ENCODE data around the gene GLG1. TPM values are rescaled to one million over a fixed set of nuclear protein-coding genes. Genes with fewer than 3 reads are reported as not detected.
"Not testable (repeated sequence)": the region's sequence is repeated elsewhere in the genome, so short reads cannot be mapped to it uniquely, and the experiment has no call there.

Gene GLG1
- polyA plus RNA-seq, 2 of the 4 experiments (the other 2 are of a cell fraction) = 51.9 to 90.6 TPM

DNA sequence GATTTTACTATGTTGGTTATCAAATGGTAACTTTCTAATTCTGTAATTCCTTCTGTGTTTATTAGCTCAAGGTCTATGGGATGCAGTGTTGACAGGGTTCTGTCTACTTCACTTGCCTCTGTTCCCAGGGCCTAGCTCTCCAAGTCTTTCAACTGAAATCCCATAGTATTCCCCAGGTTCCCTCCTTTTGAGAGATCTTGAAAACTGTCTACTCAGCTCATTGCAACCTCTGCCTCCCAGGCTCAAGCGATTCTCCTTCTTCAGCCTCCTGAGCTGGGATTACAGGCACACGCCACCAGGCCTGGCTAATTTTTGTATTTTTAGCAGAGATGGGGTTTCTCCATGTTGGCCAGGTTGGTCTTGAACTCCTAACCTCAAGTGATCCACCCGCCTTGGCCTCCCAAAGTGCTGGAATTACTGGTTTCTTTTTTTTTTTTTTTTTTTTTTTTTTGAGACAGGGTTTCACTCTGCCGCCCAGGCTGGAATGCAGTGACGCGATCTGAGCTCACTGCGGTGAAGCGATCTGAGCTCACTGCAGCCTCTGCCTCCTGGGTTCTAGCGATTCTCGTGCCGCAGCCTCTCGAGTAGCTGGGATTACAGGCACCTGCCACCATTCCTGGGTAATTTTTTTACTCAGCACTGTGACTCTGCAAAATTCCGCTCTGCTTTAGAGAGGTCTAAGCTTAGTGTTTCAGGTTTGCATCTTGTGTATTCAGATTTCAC is 163.1 kb downstream of the GLG1 start:
- DNase-seq (ENCODE audit: low read depth in 1 of 2, low spot score in 1 of 2); FAIRE-seq; ATAC-seq; H3K27ac ChIP-seq; H3K4me1 ChIP-seq; H3K9me3 ChIP-seq; H3K4me3 ChIP-seq; H3K4me2 ChIP-seq; POLR2A ChIA-PET: not testable (repeated sequence)
- WGBS (ENCODE audit: missing lambda C conversion rate) = 95% methylated on average over 13 of the region's 13 CpGs
- TF ChIP-seq MAFK (IDR thresholded peaks at IDR 0.05; ENCODE audit: partially characterized antibody) = peak; percentile 59
- CTCF ChIA-PET = interaction anchor here (0.6 kb wide), 1 partner anchor 106 kb away, joined by 4 read pairs; no protein-coding TSS in a partner anchor

DNA sequence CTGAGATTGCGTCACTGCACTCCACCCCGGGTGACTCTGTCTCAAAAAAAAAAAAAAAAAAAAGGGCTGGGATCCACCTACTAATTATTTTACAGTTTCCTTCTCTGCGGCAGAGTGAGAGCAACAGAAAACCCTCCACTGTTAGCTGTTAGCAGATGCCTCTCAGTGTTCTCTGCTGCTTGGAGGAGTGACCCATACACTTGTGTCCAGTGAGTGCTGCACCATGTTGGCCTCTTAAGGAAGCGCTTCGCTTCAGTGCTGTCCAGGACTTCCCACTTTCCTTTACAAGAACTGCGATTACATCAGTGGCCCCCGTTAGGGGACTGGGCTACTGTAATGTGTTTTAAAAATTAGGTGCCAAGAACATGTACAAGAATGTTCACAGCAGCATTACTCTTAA is 167.2 kb downstream of the GLG1 start:
- Histone ChIP-seq H3K4me3 (no peak overlapping the region), H3K27ac (no peak overlapping the region), H3K4me2 (no peak overlapping the region), H3K9me3 (no peaks in the 10 kb centered on the region), H3K4me1 (no peaks in the 10 kb centered on the region)
- TF ChIP-seq ZFP36 (IDR thresholded peaks at IDR 0.05; ENCODE audit: borderline replicate concordance, partially characterized antibody) = no peak
- no peak for TF ChIP-seq ZNF302 (CRISPR knock-in tag; IDR thresholded peaks at IDR 0.05)
- TF ChIP-seq FOSL2 (IDR thresholded peaks at IDR 0.05) = no peak
- TF ChIP-seq FOSL2 (CRISPR knock-in tag; IDR thresholded peaks at IDR 0.05) = no peak
- no peak for TF ChIP-seq SREBF2 (IDR thresholded peaks at IDR 0.05)
- TF ChIP-seq CEBPB (IDR thresholded peaks at IDR 0.05) = no peak
- TF ChIP-seq GATA3 (IDR thresholded peaks at IDR 0.05; ENCODE audit: borderline replicate concordance) = no peak
- ChIA-PET POLR2A (no interaction called here), CTCF (interaction anchor here (0.7 to 0.8 kb wide), 2 partner anchors 79 to 183 kb away, joined by 3 read pairs; no protein-coding TSS in a partner anchor)
- ATAC-seq (no peak), FAIRE-seq (no peak), DNase-seq (ENCODE audit: low read depth in 1 of 2, low spot score in 1 of 2) (no peak)
- WGBS (ENCODE audit: missing lambda C conversion rate) = 75% methylated on average over 7 of the region's 7 CpGs

- ATAC-seq = no peak
- DNase-seq (ENCODE audit: low read depth in 1 of 2, low spot score in 1 of 2) = no peak
- no peak overlapping the region for H3K4me3 ChIP-seq
- H3K4me1 ChIP-seq = no peaks in the 10 kb centered on the region
- no peak for FAIRE-seq
- no peak overlapping the region for H3K4me2 ChIP-seq
- ChIA-PET CTCF (no interaction called here), POLR2A (no interaction called here)
- TF ChIP-seq FOSB (CRISPR knock-in tag; IDR thresholded peaks at IDR 0.05) (no peak), CHD4 (IDR thresholded peaks at IDR 0.05; ENCODE audit: borderline replicate concordance) (no peak), ZFP36 (IDR thresholded peaks at IDR 0.05; ENCODE audit: borderline replicate concordance, partially characterized antibody) (no peak), RAD21 (conservative IDR thresholded peaks at IDR 0.05 in 1 of 2, IDR thresholded peaks at IDR 0.05 in 1 of 2) (no peak), MAZ (IDR thresholded peaks at IDR 0.05; ENCODE audit: borderline replicate concordance, low read depth, low read length) (no peak), MAFK (IDR thresholded peaks at IDR 0.05; ENCODE audit: partially characterized antibody) (no peak), EHMT2 (IDR thresholded peaks at IDR 0.05; ENCODE audit: low read depth) (no peak)
- TF ChIP-seq, protein P1, sequence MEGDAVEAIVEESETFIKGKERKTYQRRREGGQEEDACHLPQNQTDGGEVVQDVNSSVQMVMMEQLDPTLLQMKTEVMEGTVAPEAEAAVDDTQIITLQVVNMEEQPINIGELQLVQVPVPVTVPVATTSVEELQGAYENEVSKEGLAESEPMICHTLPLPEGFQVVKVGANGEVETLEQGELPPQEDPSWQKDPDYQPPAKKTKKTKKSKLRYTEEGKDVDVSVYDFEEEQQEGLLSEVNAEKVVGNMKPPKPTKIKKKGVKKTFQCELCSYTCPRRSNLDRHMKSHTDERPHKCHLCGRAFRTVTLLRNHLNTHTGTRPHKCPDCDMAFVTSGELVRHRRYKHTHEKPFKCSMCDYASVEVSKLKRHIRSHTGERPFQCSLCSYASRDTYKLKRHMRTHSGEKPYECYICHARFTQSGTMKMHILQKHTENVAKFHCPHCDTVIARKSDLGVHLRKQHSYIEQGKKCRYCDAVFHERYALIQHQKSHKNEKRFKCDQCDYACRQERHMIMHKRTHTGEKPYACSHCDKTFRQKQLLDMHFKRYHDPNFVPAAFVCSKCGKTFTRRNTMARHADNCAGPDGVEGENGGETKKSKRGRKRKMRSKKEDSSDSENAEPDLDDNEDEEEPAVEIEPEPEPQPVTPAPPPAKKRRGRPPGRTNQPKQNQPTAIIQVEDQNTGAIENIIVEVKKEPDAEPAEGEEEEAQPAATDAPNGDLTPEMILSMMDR (IDR thresholded peaks at IDR 0.05) = no peak
- TF ChIP-seq, protein P2, sequence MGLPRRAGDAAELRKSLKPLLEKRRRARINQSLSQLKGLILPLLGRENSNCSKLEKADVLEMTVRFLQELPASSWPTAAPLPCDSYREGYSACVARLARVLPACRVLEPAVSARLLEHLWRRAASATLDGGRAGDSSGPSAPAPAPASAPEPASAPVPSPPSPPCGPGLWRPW (IDR thresholded peaks at IDR 0.05) = no peak
- H3K9me3 ChIP-seq = no peaks in the 10 kb centered on the region
- 95% methylated on average over 7 of the region's 7 CpGs for WGBS (ENCODE audit: missing lambda C conversion rate)
- no peak overlapping the region for H3K27ac ChIP-seq
Observed at GRCh38 chr16:74438492-74438979, 168.4 kb downstream of the GLG1 start.

DNA sequence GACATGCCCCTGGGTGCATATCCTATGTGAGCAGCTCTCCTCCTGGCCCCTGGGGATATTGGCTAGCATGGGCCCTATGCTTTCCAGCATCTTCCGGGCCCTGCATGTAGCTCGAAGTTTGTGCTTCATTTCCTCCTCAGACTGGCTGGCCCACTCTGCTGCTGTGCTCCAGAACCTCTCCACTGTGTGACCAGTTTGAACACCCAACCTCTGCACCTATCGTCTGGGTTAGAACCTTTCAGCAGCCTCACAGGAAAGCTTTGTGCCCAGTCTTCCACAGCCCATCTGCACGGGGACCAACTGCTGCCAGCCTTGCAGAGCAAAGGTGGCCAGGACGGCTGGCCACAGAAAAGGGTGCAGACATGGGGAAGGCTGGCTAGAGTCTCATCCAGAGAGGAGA is 175.4 kb downstream of the GLG1 start:
- H3K4me2 ChIP-seq = no peak overlapping the region
- ChIA-PET CTCF (interaction anchor here (0.9 to 2.9 kb wide), 7 partner anchors 10 to 431 kb away, joined by 3 to 10 read pairs (median 3); no protein-coding TSS in a partner anchor), POLR2A (no interaction called here)
- TF ChIP-seq FOSL2 (IDR thresholded peaks at IDR 0.05) (no peak), FOSL2 (CRISPR knock-in tag; IDR thresholded peaks at IDR 0.05) (no peak), CBX8 (IDR thresholded peaks at IDR 0.05) (no peak), MAFK (IDR thresholded peaks at IDR 0.05; ENCODE audit: partially characterized antibody) (no peak), ZNF302 (CRISPR knock-in tag; IDR thresholded peaks at IDR 0.05) (no peak)
- TF ChIP-seq, protein P2 (IDR thresholded peaks at IDR 0.05) = no peak
- H3K4me3 ChIP-seq = no peak overlapping the region
- H3K27ac ChIP-seq = peak overlapping the region in 1 of 2 experiments; percentile 55; a peak in 3 of 6 replicates
- WGBS (ENCODE audit: missing lambda C conversion rate) = 79% methylated on average over 5 of the region's 5 CpGs
- ATAC-seq (no peak; a peak in 1 of 6 replicates), DNase-seq (ENCODE audit: low read depth in 1 of 2, low spot score in 1 of 2) (no peak), FAIRE-seq (no peak)
- no peaks in the 10 kb centered on the region for H3K9me3 ChIP-seq
- no peaks in the 10 kb centered on the region for H3K4me1 ChIP-seq

All from A549 (cell line).